ENCODE data around the gene CNTN5. TPM values are rescaled to one million over a fixed set of nuclear protein-coding genes. Genes with fewer than 3 reads are reported as not detected.

CNTN5 gene
- total RNA-seq, 1 experiment from 2014 or later, result not detected

DNA sequence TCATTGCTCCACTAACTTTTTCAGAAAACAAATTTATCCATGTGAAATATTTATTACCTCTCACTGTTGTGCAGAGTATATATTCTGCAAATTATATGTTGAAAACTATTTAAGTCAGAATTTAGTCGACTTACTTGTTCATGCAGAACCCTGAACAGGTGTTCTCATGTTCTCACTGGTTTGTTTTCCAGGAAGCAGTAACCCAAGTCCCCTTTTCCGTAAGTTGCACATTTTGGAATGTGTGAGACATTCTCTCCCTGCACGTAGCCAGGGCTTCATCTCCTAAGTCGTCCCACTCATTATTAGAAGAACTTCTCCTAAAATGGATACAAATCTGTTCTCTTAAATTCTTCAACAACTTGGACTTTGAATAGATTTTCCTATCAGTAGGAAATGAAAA is 524.9 kb downstream of the CNTN5 start:
- Histone ChIP-seq H3K4me1 (ENCODE audit: insufficient read depth, low read length) (no peaks in the 10 kb centered on the region), H2BK15ac (ENCODE audit: low read depth, low read length) (no peak overlapping the region), H3K18ac (ENCODE audit: insufficient read length, low read depth, low read length) (no peak overlapping the region), H3K27ac (ENCODE audit: insufficient read length, low read depth, low read length) (no peak overlapping the region), H3K27me3 (ENCODE audit: insufficient read depth, low read length) (no peaks in the 10 kb centered on the region), H3K9ac (ENCODE audit: extremely low read depth, insufficient read length, low read length) (no peak overlapping the region), H3K56ac (ENCODE audit: insufficient read length, low read depth, low read length) (no peak overlapping the region), H2BK120ac (ENCODE audit: low read depth, low read length, poor library complexity, severe bottlenecking) (no peak overlapping the region), H3K23ac (ENCODE audit: insufficient read length, low read depth, low read length) (no peak overlapping the region), H3T11ph (ENCODE audit: low read length) (no peak overlapping the region), H3K14ac (ENCODE audit: insufficient read depth, low read length) (no peak overlapping the region), H3K4me2 (ENCODE audit: insufficient read depth, insufficient read length, low read length) (no peak overlapping the region), H3K79me2 (ENCODE audit: insufficient read depth, low read length) (no peaks in the 10 kb centered on the region), H4K8ac (replicated peaks; ENCODE audit: insufficient read length, low read depth, low read length) (no peak overlapping the region), H2BK5ac (ENCODE audit: insufficient read length, low read length) (no peak overlapping the region), H2BK12ac (ENCODE audit: insufficient read length, low read depth, low read length) (no peak overlapping the region), H4K5ac (ENCODE audit: insufficient read length, low read depth, low read length) (no peak overlapping the region), H3K9me3 (ENCODE audit: control insufficient read depth, low read depth, low read length) (no peaks in the 10 kb centered on the region), H2AK5ac (ENCODE audit: insufficient read length, low read length) (no peak overlapping the region), H4K20me1 (ENCODE audit: control insufficient read depth, insufficient read depth, insufficient read length) (no peaks in the 10 kb centered on the region), H4K91ac (ENCODE audit: insufficient read length, low read depth, low read length) (no peak overlapping the region), H3K23me2 (ENCODE audit: insufficient read length, low read depth, low read length, poor library complexity, severe bottlenecking) (no peaks in the 10 kb centered on the region), H3K4ac (ENCODE audit: low read depth, low read length) (no peak overlapping the region), H3K79me1 (ENCODE audit: insufficient read depth, low read depth, low read length, poor library complexity, severe bottlenecking) (no peaks in the 10 kb centered on the region), H2BK20ac (ENCODE audit: low read depth, low read length, poor library complexity, severe bottlenecking) (no peak overlapping the region), H2AFZ (ENCODE audit: low read length) (no peak overlapping the region)
- Mint-ChIP-seq H3K4me1 (no peaks in the 10 kb centered on the region), H3K9me3 (no peaks in the 10 kb centered on the region), H3K4me3 (no peak overlapping the region), H3K27me3 (ENCODE audit: low read depth) (no peaks in the 10 kb centered on the region), H3K36me3 (ENCODE audit: insufficient read depth in 1 of 3, low read depth in 3 of 3) (no peaks in the 10 kb centered on the region), H3K27ac (no peak overlapping the region)
- no CpG with 5 or more reads among the region's 4 CpGs for WGBS (ENCODE audit: extremely low coverage, insufficient read length, low lambda C conversion rate)
- no peak for DNase-seq
- TF ChIP-seq, protein P1, sequence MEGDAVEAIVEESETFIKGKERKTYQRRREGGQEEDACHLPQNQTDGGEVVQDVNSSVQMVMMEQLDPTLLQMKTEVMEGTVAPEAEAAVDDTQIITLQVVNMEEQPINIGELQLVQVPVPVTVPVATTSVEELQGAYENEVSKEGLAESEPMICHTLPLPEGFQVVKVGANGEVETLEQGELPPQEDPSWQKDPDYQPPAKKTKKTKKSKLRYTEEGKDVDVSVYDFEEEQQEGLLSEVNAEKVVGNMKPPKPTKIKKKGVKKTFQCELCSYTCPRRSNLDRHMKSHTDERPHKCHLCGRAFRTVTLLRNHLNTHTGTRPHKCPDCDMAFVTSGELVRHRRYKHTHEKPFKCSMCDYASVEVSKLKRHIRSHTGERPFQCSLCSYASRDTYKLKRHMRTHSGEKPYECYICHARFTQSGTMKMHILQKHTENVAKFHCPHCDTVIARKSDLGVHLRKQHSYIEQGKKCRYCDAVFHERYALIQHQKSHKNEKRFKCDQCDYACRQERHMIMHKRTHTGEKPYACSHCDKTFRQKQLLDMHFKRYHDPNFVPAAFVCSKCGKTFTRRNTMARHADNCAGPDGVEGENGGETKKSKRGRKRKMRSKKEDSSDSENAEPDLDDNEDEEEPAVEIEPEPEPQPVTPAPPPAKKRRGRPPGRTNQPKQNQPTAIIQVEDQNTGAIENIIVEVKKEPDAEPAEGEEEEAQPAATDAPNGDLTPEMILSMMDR (conservative IDR thresholded peaks at IDR 0.05), result no peak
